Choroid plexus epithelial cell (primary cell): ENCODE results near the gene PZP.
"Not testable (repeated sequence)": the region's sequence is repeated elsewhere in the genome, so short reads cannot be mapped to it uniquely, and the experiment has no call there.

Experiments
- DNase-seq: peaks from one replicate; pipeline ENCODE4 v3.0.0-alpha.2; 2010; ENCODE audit warnings: low read depth
- H3K4me3 ChIP-seq: 2 replicates; pipeline ENCODE4 v1.5.1; 2011; ENCODE audit warnings: low read depth, mild to moderate bottlenecking, control low read depth, low read length, moderate library complexity
- CTCF ChIP-seq: conservative IDR thresholded peaks from 2 replicates; pipeline ENCODE4 v1.5.1; 2011; ENCODE audit warnings: low read depth, mild to moderate bottlenecking, control low read depth, inconsistent platforms, low read length, moderate library complexity

PZP gene

GRCh38 chr12:9148926-9149325, 59.3 kb downstream of the PZP start:
- no peak for TF ChIP-seq CTCF
- DNase-seq = no peak
- H3K4me3 ChIP-seq = no peak overlapping the region

GRCh38 chr12:9147461-9147860, 60.7 kb downstream of the PZP start:
- no peak for DNase-seq
- TF ChIP-seq CTCF = no peak
- H3K4me3 ChIP-seq = no peak overlapping the region

- no peak for TF ChIP-seq CTCF
- no peak for DNase-seq
- no peak overlapping the region for H3K4me3 ChIP-seq
Measured at GRCh38 chr12:9144730-9145106, 63.5 kb downstream of the PZP start.

- no peak for TF ChIP-seq CTCF
- no peak for DNase-seq
- H3K4me3 ChIP-seq = no peak overlapping the region
Measured at GRCh38 chr12:9143929-9144729, 64.1 kb downstream of the PZP start.

GRCh38 chr12:9143137-9143536, 65.1 kb downstream of the PZP start:
- DNase-seq = no peak
- no peak for TF ChIP-seq CTCF
- no peak overlapping the region for H3K4me3 ChIP-seq

GRCh38 chr12:9139588-9140290, 68.5 kb downstream of the PZP start:
- H3K4me3 ChIP-seq, DNase-seq: not testable (repeated sequence)

GRCh38 chr12:9135903-9136310, 72.3 kb downstream of the PZP start:
- no peak for TF ChIP-seq CTCF
- DNase-seq = no peak
- H3K4me3 ChIP-seq = no peak overlapping the region
